Keratinocyte (primary cell): Measurements from ENCODE around the gene BOK. TPM values are rescaled to one million over a fixed set of nuclear protein-coding genes. Genes with fewer than 3 reads are reported as not detected.
A peak's percentile ranks its signal among the peaks of the same experiment; 100 is the strongest.

ENCODE experiments used
- DNase-seq: peaks from one replicate; pipeline ENCODE4 v3.0.0-alpha.2; 2011; ENCODE audit warnings: low read depth, missing footprints, low spot score
- FAIRE-seq: peaks from 2 replicates; lab custom pipeline; 2011; peaks lifted over from hg19 to GRCh38; lab: Jason Lieb, UNC
- H2AFZ ChIP-seq: 2 replicates; pipeline ENCODE4 v1.6.0; 2012; ENCODE audit warnings: low read length, control low read depth, inconsistent platforms; ENCODE audit not compliant: control insufficient read depth
- H3K27ac ChIP-seq: 2 replicates; pipeline ENCODE4 v1.5.1; 2011; ENCODE audit warnings: low read length; ENCODE audit not compliant: control insufficient read depth, insufficient read depth
- H3K27me3 ChIP-seq: 3 replicates; pipeline ENCODE4 v1.6.0; 2011; ENCODE audit warnings: low read length; ENCODE audit not compliant: control insufficient read depth, insufficient read depth; ENCODE audit errors: extremely low read depth
- H3K36me3 ChIP-seq, 2 experiments: 2 replicates in 1 of 2; 3 replicates in 1 of 2; pipeline ENCODE4 v1.5.1; 2011; ENCODE audit warnings: low read length in 2 of 2, mild to moderate bottlenecking in 1 of 2; ENCODE audit not compliant: control insufficient read depth in 2 of 2, insufficient read depth in 2 of 2; ENCODE audit errors: extremely low read depth in 1 of 2
- H3K4me1 ChIP-seq: 3 replicates; pipeline ENCODE4 v1.5.1; 2011; ENCODE audit warnings: low read length; ENCODE audit not compliant: control insufficient read depth, insufficient read depth; ENCODE audit errors: extremely low read depth
- H3K4me2 ChIP-seq: 3 replicates; pipeline ENCODE4 v1.6.0; 2011; ENCODE audit warnings: low read depth, low read length; ENCODE audit not compliant: control insufficient read depth, insufficient read depth; ENCODE audit errors: extremely low read depth
- H3K4me3 ChIP-seq, 3 experiments: fragments of 200-600 bp in 1 of 3; sonication (generic) in 1 of 3; 2 replicates in 2 of 3; 3 replicates in 1 of 3; pipeline ENCODE4 v1.5.1; 2011 to 2016; ENCODE audit warnings: low read length in 3 of 3, mild to moderate bottlenecking in 3 of 3, control low read depth in 2 of 3, inconsistent platforms in 1 of 3, low read depth in 1 of 3, mixed read lengths in 1 of 3, mixed run types in 1 of 3, moderate library complexity in 1 of 3; ENCODE audit not compliant: control insufficient read depth in 2 of 3, insufficient read depth in 2 of 3; ENCODE audit errors: extremely low read depth in 1 of 3
- H3K79me2 ChIP-seq: 2 replicates; pipeline ENCODE4 v1.6.0; 2012; ENCODE audit warnings: low read length; ENCODE audit not compliant: control insufficient read depth, insufficient read depth
- H3K9ac ChIP-seq: 3 replicates; pipeline ENCODE4 v1.6.0; 2011; ENCODE audit warnings: low read length; ENCODE audit not compliant: control insufficient read depth, insufficient read depth; ENCODE audit errors: extremely low read depth
- H3K9me1 ChIP-seq: 3 replicates; pipeline ENCODE4 v1.6.0; 2011; ENCODE audit warnings: low read length; ENCODE audit not compliant: control insufficient read depth, insufficient read depth; ENCODE audit errors: extremely low read depth
- H3K9me3 ChIP-seq: 2 replicates; pipeline ENCODE4 v1.5.1; 2012; ENCODE audit warnings: low read depth, low read length; ENCODE audit not compliant: control insufficient read depth
- H4K20me1 ChIP-seq: 3 replicates; pipeline ENCODE4 v1.6.0; 2011; ENCODE audit warnings: low read length; ENCODE audit not compliant: control insufficient read depth, insufficient read depth; ENCODE audit errors: extremely low read depth
- CTCF ChIP-seq, 3 experiments: IDR thresholded peaks in 1 of 3; conservative IDR thresholded peaks in 1 of 3; optimal IDR thresholded peaks in 1 of 3; 2 replicates in 2 of 3; 3 replicates in 1 of 3; pipeline versions ENCODE3 to v1.5.1; 2011; ENCODE audit warnings: low read length in 3 of 3, mild to moderate bottlenecking in 3 of 3, moderate library complexity in 2 of 3, control low read depth in 1 of 3, inconsistent platforms in 1 of 3; ENCODE audit not compliant: insufficient read depth in 2 of 3; ENCODE audit errors: extremely low read depth in 1 of 3
- EZH2 ChIP-seq: IDR thresholded peaks from one replicate; pipeline ENCODE4 v1.6.1; 2012; ENCODE audit warnings: inconsistent platforms, mild to moderate bottlenecking, low read length, moderate library complexity
- dilution Hi-C: fragments of 300-500 bp; cut with MboI; formaldehyde crosslinking; loops from one replicate; pipeline ENCODE4 v1.7.0; 2020; ENCODE audit warnings: low sequenced_read_pairs; ENCODE audit not compliant: extremely low pct_ligation_motif_present
- polyA plus RNA-seq, 5 experiments: library from polyadenylated mRNA; depleted of rRNA in 3 of 5; stranded (reverse) in 3 of 5; stranded (forward) in 1 of 5; unstranded in 1 of 5; fragments of >200 nt; gene quantifications; 1 replicate in 1 of 5; 2 replicates in 3 of 5; 3 replicates in 1 of 5; pipeline versions ENCODE4 v1.2.1 to v1.2.3, GENCODE V29; 2011 to 2012; ENCODE audit warnings: missing spikeins in 2 of 5, low read depth in 1 of 5, low replicate concordance in 1 of 5

Gene BOK
- polyA plus RNA-seq, 1 donor (not counting 4 experiments of a cell fraction or from before 2014, with no cell fraction given): 15.4 TPM

DNA sequence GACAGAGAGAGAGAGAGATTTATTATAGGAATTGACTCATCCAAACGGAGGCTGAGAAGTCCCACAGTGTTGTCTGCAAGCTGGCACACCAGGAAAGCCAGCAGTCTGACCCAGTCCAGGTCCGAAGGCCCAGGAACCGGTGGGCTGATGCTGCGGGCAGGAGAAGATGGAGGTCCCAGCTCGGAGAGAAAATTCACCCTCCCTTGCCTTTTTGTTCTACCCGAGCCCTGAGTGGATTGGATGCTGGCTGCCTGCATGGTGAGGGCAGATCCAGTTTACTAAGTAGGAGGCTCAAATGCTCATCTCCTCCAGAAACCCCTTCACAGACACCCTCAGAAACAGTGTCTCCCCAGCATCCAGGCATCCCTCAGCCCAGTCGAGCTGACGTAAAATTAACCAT, 28.0 kb upstream of the BOK start:
- FAIRE-seq (no peak), DNase-seq (no peak)
- H3K79me2 ChIP-seq: no peaks in the 10 kb centered on the region
- peaks cover 16% of the 10 kb centered on the region for H3K27me3 ChIP-seq
- H3K4me2 ChIP-seq: peak overlapping the region; percentile 3
- H3K27ac ChIP-seq: no peak overlapping the region
- no peak overlapping the region for H3K9ac ChIP-seq
- no peaks in the 10 kb centered on the region for H3K9me3 ChIP-seq
- H4K20me1 ChIP-seq: no peaks in the 10 kb centered on the region
- no peak overlapping the region for H3K4me3 ChIP-seq
- peaks cover 3% of the 10 kb centered on the region for H3K4me1 ChIP-seq
- no peaks in the 10 kb centered on the region for H3K36me3 ChIP-seq
- no peak for TF ChIP-seq EZH2
- no peak for TF ChIP-seq CTCF (optimal IDR thresholded peaks at IDR 0.05 in 1 of 3, IDR thresholded peaks at IDR 0.05 in 1 of 3, conservative IDR thresholded peaks at IDR 0.05 in 1 of 3; ENCODE audit: extremely low read depth in 1 of 3, insufficient read depth in 2 of 3, low read length in 3 of 3)
- H3K9me1 ChIP-seq: no peaks in the 10 kb centered on the region
- no peak overlapping the region for H2AFZ ChIP-seq
- dilution Hi-C loops: no loop called here

GRCh38 chr2:241531161-241531722, 27.3 kb upstream of the BOK start:
- no peaks in the 10 kb centered on the region for H3K79me2 ChIP-seq
- H3K9me3 ChIP-seq: no peaks in the 10 kb centered on the region
- DNase-seq (no peak), FAIRE-seq (no peak)
- H3K27ac ChIP-seq: no peak overlapping the region
- no peaks in the 10 kb centered on the region for H4K20me1 ChIP-seq
- dilution Hi-C loops: no loop called here
- H3K9me1 ChIP-seq: no peaks in the 10 kb centered on the region
- peaks cover 16% of the 10 kb centered on the region for H3K27me3 ChIP-seq
- H3K4me2 ChIP-seq: peak overlapping the region; percentile 3
- no peaks in the 10 kb centered on the region for H3K36me3 ChIP-seq
- H3K4me3 ChIP-seq: no peak overlapping the region
- TF ChIP-seq CTCF (optimal IDR thresholded peaks at IDR 0.05 in 1 of 3, IDR thresholded peaks at IDR 0.05 in 1 of 3, conservative IDR thresholded peaks at IDR 0.05 in 1 of 3; ENCODE audit: extremely low read depth in 1 of 3, insufficient read depth in 2 of 3, low read length in 3 of 3): no peak
- TF ChIP-seq EZH2: no peak
- H2AFZ ChIP-seq: no peak overlapping the region
- H3K4me1 ChIP-seq: peaks cover 3% of the 10 kb centered on the region
- H3K9ac ChIP-seq: no peak overlapping the region
